Stimulated activated CD4-positive, alpha-beta T cell treated with anti-CD3 and anti-CD28 coated beads, Interleukin-12 subunit alpha, Interleukin-12 subunit beta, amount 100 ng/mL, for 48 hours (primary cell): Measurements from ENCODE around the gene RASSF10.
"Not testable (repeated sequence)": the region's sequence is repeated elsewhere in the genome, so short reads cannot be mapped to it uniquely, and the experiment has no call there.

Source experiments
- DNase-seq, 3 donors: peaks; one replicate each; pipeline ENCODE4 v3.0.0-alpha.2; 2020; ENCODE audit warnings: low read depth in 2 of 3, low spot score in 1 of 3

The RASSF10 gene

GRCh38 chr11:13019313-13019712, 10.2 kb downstream of the RASSF10 start:
- no peak for DNase-seq

DNA sequence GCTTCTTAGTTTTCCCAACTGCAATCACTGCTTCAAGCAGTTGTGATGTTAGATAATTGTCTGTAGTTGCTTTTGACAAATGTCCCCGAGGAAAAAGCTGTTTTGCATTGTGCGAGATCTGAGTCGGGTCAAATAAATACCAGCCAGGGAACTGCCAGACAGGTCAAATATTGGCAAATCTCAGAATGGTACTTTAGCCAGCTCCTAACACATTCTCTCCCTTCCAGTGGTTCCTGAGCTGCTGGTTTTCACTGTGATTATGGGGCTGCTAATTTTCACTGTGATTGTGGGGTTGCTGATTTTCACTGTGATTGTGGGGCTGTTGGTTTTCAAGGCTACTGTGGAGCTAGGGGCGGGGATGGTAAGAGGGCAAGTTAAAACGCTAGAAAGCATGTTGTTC, 14.3 kb downstream of the RASSF10 start:
- no peak for DNase-seq

DNA sequence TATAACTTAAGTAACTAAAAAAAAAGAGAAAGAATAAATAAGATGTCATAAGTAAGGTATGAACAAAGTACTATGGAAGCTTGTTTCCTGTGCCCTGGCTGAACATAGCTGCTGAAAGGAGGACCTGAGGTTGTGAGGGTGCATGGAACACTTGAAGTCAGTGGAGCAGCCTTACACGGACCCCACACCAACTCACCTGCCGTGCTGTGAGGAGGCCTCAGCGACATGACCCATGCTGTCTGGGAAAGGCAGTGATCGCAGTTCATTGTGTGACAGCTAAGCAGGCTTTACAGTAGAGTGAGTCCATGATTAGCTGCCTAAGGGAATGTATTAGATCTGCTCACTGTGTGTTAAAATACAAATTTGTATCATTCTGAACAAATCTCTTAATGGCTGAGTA, 17.6 kb downstream of the RASSF10 start:
- DNase-seq: no peak

- no peak for DNase-seq
Measured at GRCh38 chr11:13028322-13028721, 19.2 kb downstream of the RASSF10 start.

DNA sequence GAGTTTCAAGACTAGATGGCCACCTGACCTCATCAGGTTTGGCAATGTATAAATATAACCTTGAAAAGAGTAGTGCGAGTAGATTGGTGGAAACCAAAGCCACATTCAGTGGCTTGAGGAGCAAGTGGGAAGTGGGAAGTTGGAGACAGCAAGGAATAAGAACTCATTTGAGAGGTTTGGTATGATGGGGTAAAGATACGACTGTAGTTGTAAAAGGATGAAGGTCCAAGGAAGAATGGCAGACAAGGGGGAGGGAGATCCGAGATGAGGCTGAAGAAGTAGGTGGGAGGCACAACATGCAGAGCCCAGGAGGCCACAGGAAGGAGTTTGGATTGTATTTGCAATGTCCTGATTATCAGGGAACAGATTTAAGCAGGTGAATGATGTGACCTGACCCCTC, 20.8 kb downstream of the RASSF10 start:
- no peak for DNase-seq

GRCh38 chr11:13030857-13031256, 21.7 kb downstream of the RASSF10 start:
- no peak for DNase-seq

DNA sequence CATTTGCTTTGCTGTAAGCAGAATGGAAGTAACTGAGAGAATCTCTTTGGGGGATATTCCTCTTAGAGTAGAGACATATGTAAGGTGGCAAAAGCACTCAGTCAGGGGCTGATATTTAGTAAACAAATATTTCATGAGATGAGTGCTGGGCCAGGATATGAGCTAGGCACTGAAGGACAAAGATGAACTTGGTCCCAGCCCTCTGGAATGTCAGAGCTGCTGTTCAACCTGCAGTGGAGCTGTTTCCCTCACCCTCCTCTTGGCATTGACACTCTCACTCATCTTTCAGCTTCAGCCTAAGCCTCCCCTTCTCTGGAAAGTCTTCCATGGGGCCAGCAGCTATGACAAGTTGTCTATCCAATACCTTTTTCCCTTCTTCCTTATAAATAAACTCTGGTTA, 22.2 kb downstream of the RASSF10 start:
- DNase-seq: no peak

- no peak for DNase-seq
Measured at GRCh38 chr11:13033760-13034533, 24.8 kb downstream of the RASSF10 start.

DNA sequence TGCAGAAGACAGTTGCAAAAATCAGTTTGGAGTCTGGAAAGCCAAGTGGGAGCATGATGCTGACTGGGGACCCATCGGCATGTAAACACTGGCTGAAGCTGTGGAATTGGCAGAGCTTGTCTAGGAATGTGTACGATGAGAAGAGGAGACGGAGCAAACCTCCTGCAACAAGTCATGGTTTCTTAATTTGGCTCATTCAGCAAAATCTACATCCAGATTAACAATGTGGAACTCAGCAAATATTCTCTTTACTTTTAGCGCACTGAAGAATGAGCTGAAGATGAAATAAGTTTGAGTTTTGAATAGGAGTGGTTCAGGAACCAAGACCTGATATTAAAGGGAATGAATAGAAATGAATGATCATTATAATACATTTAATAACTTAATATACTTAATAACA, 26.6 kb downstream of the RASSF10 start:
- no peak for DNase-seq

GRCh38 chr11:13036235-13036634, 27.1 kb downstream of the RASSF10 start:
- no peak for DNase-seq

DNA sequence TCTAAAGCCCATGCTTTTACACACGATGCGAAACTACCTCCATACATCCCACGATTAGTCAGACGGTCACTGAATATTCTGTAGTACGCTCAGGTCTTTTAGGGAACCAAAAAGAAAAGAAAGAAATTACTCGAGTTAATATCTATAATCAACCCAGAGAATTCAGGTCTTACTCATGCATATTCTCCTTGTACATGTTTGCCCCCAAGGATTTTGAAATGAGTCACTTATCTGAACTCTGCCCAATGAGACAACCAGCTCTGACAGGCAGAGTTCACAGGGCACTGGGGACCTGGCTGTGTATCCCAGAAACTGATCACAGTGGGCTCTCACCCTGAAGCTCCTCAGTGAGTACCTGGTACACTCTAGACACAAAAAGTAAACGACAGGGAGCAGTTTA, 29.2 kb downstream of the RASSF10 start:
- no peak for DNase-seq

DNA sequence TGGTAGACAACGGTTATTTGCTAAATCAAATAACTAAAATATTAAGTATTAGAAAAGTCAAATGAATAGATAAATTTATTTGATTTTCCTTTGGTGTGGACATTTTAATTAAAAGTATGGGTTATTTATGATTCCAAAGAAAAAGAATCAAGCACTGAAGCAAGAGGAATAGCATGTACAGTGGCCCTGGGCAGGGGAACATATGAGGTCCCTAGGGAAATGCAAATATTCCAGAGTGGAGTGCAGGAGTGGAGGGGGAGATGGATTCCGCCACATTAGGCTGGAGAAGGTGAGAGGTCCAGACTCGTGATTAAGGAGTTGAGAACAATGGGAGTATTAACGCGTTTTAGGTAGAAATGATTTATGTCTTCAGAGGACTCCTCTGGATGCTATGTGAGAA, 30.0 kb downstream of the RASSF10 start:
- DNase-seq: no peak

DNA sequence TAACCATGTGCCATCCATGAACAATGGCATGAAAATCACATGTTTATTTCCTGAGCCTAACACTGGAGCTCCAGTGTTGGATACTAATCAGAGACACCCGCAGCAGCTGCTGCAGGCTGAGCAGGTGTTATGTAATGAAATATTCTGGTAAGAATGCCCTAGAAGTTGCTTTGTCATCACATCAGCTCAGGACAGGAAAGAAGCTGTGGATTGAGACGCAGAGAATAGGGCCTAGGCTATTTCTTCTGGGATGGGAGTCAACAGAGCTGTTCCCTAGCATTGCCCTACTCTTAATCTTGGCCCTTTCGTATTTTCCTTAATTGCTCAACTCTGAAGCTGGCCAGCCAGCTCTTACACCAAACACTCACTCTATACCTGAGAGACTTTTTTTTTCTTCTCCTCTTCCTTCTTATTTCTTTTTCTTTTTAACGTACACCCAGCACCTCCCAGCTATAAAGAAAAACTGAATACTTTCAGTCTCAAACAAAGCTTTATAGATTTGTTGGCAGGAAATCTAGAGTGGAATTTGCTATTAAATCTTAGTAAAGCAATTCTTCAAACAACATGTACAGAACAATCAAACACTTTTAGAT, 31.9 kb downstream of the RASSF10 start:
- DNase-seq: no peak

DNA sequence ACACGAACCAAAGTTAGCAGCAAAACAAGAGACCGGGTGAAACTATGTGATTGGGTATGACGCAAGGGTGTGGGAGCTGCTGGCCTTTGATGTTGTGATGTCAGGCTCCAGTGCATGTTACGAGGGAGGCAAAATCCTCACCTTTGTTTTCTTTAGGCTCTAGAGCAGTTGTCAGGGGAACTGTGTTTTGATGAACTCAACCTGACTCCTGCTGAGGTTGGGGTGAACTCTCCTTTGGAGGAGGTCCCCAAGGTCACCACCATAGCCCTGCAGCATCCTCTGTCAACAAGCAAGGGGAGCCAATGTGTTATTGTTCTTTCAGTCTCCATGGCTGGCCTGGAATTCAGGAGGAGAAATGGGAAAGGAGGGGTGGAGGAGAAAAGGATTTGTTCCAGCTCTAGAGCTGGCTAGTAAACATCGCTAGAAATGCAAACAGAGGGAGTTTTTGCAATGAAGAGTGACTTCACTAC, 33.8 kb downstream of the RASSF10 start:
- no peak for DNase-seq

GRCh38 chr11:13043912-13044628, 35.0 kb downstream of the RASSF10 start:
- DNase-seq: no peak

DNA sequence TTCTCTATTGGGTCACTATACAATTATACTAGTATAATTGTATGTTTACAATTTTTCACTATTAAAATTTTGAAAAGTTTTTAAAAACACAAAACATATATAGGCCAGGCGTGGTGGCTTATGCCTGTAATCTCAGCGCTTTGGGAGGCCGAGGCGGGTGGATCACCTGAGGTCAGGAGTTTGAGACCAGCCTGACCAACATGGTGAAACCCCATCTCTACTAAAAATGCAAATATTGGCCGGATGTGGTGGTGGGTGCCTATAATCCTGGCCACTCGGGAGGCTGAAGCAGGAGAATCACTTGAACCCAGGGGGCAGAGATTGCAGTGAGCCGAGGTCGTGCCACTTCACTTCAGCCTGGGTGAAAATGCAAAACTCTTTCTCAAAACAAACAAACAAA, 36.0 kb downstream of the RASSF10 start:
- DNase-seq: not testable (repeated sequence)

DNA sequence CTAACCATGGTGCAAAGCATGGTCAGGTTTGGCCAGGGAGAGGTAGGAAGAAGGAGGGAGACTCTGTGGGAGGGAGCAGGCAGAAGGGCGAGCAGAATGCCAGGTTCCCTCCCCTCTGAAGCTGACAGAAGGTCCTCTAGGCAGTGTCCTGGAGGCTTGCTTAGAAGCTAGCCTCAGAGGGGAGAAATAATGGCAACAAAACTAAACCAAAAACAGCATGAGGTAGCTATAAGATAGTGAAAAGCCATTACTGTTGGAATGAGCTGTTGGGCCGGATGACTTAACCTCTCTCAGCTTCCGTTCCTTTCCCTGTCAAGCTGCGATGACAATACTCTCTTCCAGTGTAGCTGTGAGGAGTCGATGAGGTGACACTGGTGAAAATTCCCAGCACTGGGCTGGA, 36.6 kb downstream of the RASSF10 start:
- DNase-seq: no peak

- DNase-seq: no peak
Measured at GRCh38 chr11:13046637-13047570, 37.8 kb downstream of the RASSF10 start.

- no peak for DNase-seq
Measured at GRCh38 chr11:13047884-13048283, 38.8 kb downstream of the RASSF10 start.

- no peak for DNase-seq
Measured at GRCh38 chr11:13051257-13051656, 42.1 kb downstream of the RASSF10 start.

DNA sequence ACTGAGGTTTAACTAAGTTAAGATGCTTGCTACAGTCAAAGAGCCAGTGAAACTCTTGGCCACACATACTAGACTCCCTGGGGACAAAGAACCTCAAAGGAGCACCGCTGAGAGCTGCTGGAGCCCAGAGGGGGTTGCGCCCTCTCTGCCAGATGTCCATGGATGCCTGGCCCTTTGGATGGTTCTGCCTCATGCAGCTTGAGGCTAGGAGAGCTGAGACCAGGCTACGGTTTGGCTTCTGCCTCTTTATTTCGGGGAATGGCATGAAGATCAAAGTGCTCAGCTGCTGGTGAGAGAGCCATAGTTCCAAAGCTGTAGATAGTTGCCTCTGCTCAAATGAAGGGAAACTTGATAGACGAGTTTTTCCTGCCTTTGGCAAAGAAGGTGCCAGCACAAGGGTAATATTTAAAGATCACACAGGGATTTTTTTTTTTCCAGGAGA, 43.0 kb downstream of the RASSF10 start:
- DNase-seq: no peak
